DND-41 (cell line): ENCODE results near the gene SLC2A13.

Experiments used
- ATAC-seq: fragments of 200-7000 bp; cut with Tn5 transposase; 3 replicates; pipeline ENCODE4 v1.9.1; 2021; ENCODE audit warnings: low read depth; ENCODE audit not compliant: insufficient read depth
- DNase-seq: peaks from one replicate; pipeline ENCODE4 v3.0.0-alpha.2; 2020
- H2AFZ ChIP-seq: 2 replicates; pipeline ENCODE4 v1.6.0; 2012; ENCODE audit warnings: low read depth, low read length
- H3K27ac ChIP-seq: 2 replicates; pipeline ENCODE4 v1.5.1; 2012; ENCODE audit warnings: low read length, inconsistent platforms
- H3K27me3 ChIP-seq: fragments of 200-600 bp; sonication (generic); 2 replicates; pipeline ENCODE4 v1.6.0; 2012; ENCODE audit warnings: low read length, mild to moderate bottlenecking, inconsistent platforms; ENCODE audit not compliant: insufficient read depth, poor library complexity
- H3K36me3 ChIP-seq: 2 replicates; pipeline ENCODE4 v1.5.1; 2012; ENCODE audit warnings: low read length, inconsistent platforms; ENCODE audit not compliant: insufficient read depth
- H3K4me1 ChIP-seq: 2 replicates; pipeline ENCODE4 v1.5.1; 2012; ENCODE audit warnings: mild to moderate bottlenecking, low read length; ENCODE audit not compliant: insufficient read depth
- H3K4me2 ChIP-seq: 2 replicates; pipeline ENCODE4 v1.6.0; 2012; ENCODE audit warnings: mild to moderate bottlenecking, moderate library complexity, low read length, inconsistent platforms; ENCODE audit not compliant: insufficient read depth
- H3K4me3 ChIP-seq, 2 experiments: fragments of 200-600 bp in 1 of 2; shearing (Covaris generic) in 1 of 2; 2 replicates each; pipeline ENCODE4 v1.5.1; 2012 to 2016; ENCODE audit warnings: inconsistent platforms in 2 of 2, low read length in 2 of 2, mild to moderate bottlenecking in 2 of 2, low read depth in 1 of 2, moderate library complexity in 1 of 2
- H3K79me2 ChIP-seq: 2 replicates; pipeline ENCODE4 v1.6.0; 2012; ENCODE audit warnings: low read length, inconsistent platforms; ENCODE audit not compliant: insufficient read depth
- H3K9ac ChIP-seq: 2 replicates; pipeline ENCODE4 v1.6.0; 2012; ENCODE audit warnings: low read depth, mild to moderate bottlenecking, inconsistent platforms, low read length, moderate library complexity
- H3K9me3 ChIP-seq: 2 replicates; pipeline ENCODE4 v1.5.1; 2012; ENCODE audit warnings: low read length, moderate library complexity, mild to moderate bottlenecking, inconsistent platforms; ENCODE audit not compliant: insufficient read depth, severe bottlenecking
- H4K20me1 ChIP-seq: 2 replicates; pipeline ENCODE4 v1.6.0; 2012; ENCODE audit warnings: low read length; ENCODE audit not compliant: insufficient read depth
- EZH2 ChIP-seq: IDR thresholded peaks from 3 replicates; pipeline ENCODE4 v1.6.1; 2012; ENCODE audit warnings: borderline replicate concordance, low read depth, mild to moderate bottlenecking, moderate library complexity, low read length, inconsistent platforms; ENCODE audit not compliant: severe bottlenecking
- TF ChIP-seq, protein P1 (sequence below): IDR thresholded peaks from 2 replicates; pipeline ENCODE4 v1.5.1; 2012; ENCODE audit warnings: borderline replicate concordance, low read length, moderate library complexity, mild to moderate bottlenecking; ENCODE audit not compliant: poor library complexity, severe bottlenecking; ENCODE audit errors: extremely low read depth

Gene SLC2A13

DNA sequence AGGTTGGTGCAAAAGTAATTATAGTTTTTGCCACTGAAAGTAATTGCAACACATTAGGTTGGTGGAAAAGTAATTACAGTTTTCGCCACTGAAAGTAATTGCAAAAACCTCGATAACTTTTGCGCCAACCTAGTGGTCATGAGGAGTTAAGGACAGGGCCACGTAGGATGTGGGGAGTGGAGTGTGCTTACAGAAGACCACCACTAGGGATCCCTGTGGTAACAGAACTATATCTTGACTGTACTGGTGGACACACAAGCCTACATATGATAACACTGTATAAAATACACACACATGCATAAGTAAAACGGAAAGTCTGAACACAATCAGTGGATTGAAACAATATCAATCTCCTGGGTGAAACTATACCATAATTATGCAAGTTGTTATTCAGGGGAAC lies 298.8 kb downstream of the SLC2A13 start:
- no peak overlapping the region for H3K27ac ChIP-seq
- H3K4me3 ChIP-seq = no peak overlapping the region
- H2AFZ ChIP-seq = no peak overlapping the region
- no peak overlapping the region for H3K9ac ChIP-seq
- TF ChIP-seq EZH2 = no peak
- TF ChIP-seq, protein P1, sequence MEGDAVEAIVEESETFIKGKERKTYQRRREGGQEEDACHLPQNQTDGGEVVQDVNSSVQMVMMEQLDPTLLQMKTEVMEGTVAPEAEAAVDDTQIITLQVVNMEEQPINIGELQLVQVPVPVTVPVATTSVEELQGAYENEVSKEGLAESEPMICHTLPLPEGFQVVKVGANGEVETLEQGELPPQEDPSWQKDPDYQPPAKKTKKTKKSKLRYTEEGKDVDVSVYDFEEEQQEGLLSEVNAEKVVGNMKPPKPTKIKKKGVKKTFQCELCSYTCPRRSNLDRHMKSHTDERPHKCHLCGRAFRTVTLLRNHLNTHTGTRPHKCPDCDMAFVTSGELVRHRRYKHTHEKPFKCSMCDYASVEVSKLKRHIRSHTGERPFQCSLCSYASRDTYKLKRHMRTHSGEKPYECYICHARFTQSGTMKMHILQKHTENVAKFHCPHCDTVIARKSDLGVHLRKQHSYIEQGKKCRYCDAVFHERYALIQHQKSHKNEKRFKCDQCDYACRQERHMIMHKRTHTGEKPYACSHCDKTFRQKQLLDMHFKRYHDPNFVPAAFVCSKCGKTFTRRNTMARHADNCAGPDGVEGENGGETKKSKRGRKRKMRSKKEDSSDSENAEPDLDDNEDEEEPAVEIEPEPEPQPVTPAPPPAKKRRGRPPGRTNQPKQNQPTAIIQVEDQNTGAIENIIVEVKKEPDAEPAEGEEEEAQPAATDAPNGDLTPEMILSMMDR = no peak
- no peaks in the 10 kb centered on the region for H3K27me3 ChIP-seq
- no peaks in the 10 kb centered on the region for H3K4me1 ChIP-seq
- no peaks in the 10 kb centered on the region for H3K9me3 ChIP-seq
- H3K36me3 ChIP-seq = no peaks in the 10 kb centered on the region
- H3K4me2 ChIP-seq = no peak overlapping the region
- ATAC-seq = no peak
- no peak for DNase-seq
- no peaks in the 10 kb centered on the region for H4K20me1 ChIP-seq
- no peaks in the 10 kb centered on the region for H3K79me2 ChIP-seq

DNA sequence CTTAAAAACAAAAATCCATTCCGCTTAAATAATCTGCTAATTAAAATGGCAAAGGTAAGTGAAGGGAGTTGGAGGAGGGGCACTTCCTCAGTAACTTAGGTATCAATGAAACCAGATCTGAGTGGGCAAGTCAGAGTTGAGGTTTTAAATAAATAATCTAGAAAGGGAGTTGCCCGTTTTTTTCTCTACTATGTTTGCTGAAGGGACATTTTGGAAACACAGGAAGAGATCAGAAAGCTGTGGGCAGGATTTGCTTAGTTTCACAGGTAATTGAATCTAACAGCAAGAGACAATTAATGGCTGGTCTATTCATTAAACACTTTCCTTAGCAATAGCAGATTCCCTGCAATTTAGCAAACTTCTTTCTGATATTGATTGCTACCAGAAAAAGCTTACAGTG lies 300.2 kb downstream of the SLC2A13 start:
- Histone ChIP-seq H2AFZ (no peak overlapping the region), H3K4me3 (no peak overlapping the region), H3K4me2 (no peak overlapping the region), H3K27ac (no peak overlapping the region), H3K79me2 (no peaks in the 10 kb centered on the region), H3K27me3 (no peaks in the 10 kb centered on the region), H3K9me3 (no peaks in the 10 kb centered on the region), H3K36me3 (no peaks in the 10 kb centered on the region), H3K9ac (no peak overlapping the region), H3K4me1 (no peaks in the 10 kb centered on the region), H4K20me1 (no peaks in the 10 kb centered on the region)
- no peak for DNase-seq
- no peak for TF ChIP-seq EZH2
- TF ChIP-seq, protein P1 = no peak
- ATAC-seq = no peak

DNA sequence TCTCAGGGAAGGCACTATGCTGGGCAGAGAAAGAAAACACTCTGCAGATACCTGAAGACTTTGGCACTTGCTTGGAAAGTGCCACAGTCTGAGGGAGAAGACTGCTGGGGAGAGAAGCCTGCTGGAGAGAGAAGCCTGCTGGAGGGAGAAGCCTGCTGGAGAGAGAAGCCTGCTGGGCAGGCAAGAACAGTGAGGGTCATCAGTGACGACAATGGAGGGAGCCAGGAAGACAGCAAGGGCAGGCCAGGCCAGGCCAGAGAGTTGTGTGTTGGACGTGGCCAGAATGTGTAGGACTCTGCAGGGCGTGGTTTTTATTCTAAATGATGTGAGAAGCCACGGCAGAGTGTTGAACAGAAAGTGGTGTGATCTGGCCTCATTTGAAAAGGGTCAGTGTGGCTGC lies 301.0 kb downstream of the SLC2A13 start:
- no peak overlapping the region for H3K27ac ChIP-seq
- no peaks in the 10 kb centered on the region for H3K9me3 ChIP-seq
- no peak overlapping the region for H3K4me2 ChIP-seq

More for the DNA sequence above, 301.0 kb downstream of the SLC2A13 start:
- Histone ChIP-seq H3K36me3 (no peaks in the 10 kb centered on the region), H3K4me3 (no peak overlapping the region), H4K20me1 (no peaks in the 10 kb centered on the region), H3K4me1 (no peaks in the 10 kb centered on the region), H3K27me3 (no peaks in the 10 kb centered on the region), H3K9ac (no peak overlapping the region), H2AFZ (no peak overlapping the region), H3K79me2 (no peaks in the 10 kb centered on the region)
- DNase-seq (no peak), ATAC-seq (no peak)
- no peak for TF ChIP-seq EZH2
- TF ChIP-seq, protein P1 = no peak
